ENCODE data around the gene MAMDC4. TPM values are rescaled to one million over a fixed set of nuclear protein-coding genes. Genes with fewer than 3 reads are reported as not detected.
A peak's percentile ranks its signal among the peaks of the same experiment; 100 is the strongest.

Gene MAMDC4
- total and polyA plus RNA-seq, 2 of the 13 experiments (the other 11 are each of a cell fraction or from before 2014, with no cell fraction given) = 6.0 to 6.8 TPM

DNA sequence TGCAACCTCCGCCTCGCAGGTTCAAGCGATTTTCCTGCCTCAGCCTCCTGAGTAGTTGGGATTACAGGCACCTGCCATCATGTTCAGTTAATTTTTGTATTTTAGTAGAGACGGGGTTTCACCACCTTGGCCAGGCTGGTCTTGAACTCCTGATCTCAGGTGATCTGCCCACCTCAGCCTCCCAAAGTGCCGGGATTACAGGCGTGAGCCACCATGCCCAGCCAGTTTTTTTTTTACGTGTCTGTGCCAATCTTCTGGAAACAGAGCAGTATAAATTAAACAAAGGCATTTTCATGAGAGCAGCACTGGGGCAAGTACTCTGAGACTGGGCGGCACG is 30.8 kb downstream of the MAMDC4 start (continued):
- TF ChIP-seq, protein P1, sequence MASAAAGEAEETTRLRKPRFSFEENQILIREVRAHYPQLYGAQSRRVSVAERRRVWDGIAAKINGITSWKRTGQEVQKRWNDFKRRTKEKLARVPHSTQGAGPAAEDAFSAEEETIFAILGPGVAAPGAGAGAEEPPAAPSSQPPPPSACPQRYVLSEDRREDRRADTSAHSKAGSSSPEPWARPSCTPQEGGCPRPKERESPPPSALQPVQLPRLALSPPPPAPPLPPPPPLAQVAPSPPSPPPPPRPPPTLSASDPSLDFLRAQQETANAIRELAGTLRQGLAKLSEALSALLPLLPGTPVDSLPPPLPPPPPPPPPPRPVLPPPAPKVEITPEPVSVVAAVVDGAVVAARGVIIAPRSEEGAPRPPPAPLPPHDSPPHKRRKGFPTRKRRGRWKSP (CRISPR knock-in tag; IDR thresholded peaks at IDR 0.05) = peak; percentile 6; the same call in 1 of the 2 replicates
- TF ChIP-seq ZNF746 (CRISPR knock-in tag; IDR thresholded peaks at IDR 0.05) = peak; percentile 3; the same call in 1 of the 2 replicates
- TF ChIP-seq ZNF335 (CRISPR knock-in tag; IDR thresholded peaks at IDR 0.05) = 0 out of 2 replicates have a peak, but pooled peaks have one; percentile 1
- 0 out of 2 replicates have a peak, but pooled peaks have one; percentile 61 for TF ChIP-seq ZNF543 (CRISPR knock-in tag; IDR thresholded peaks at IDR 0.05)
- TF ChIP-seq, protein P2, sequence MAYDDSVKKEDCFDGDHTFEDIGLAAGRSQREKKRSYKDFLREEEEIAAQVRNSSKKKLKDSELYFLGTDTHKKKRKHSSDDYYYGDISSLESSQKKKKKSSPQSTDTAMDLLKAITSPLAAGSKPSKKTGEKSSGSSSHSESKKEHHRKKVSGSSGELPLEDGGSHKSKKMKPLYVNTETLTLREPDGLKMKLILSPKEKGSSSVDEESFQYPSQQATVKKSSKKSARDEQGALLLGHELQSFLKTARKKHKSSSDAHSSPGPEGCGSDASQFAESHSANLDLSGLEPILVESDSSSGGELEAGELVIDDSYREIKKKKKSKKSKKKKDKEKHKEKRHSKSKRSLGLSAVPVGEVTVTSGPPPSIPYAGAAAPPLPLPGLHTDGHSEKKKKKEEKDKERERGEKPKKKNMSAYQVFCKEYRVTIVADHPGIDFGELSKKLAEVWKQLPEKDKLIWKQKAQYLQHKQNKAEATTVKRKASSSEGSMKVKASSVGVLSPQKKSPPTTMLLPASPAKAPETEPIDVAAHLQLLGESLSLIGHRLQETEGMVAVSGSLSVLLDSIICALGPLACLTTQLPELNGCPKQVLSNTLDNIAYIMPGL (CRISPR knock-in tag; IDR thresholded peaks at IDR 0.05; ENCODE audit: borderline replicate concordance in 1 of 2, low read depth in 1 of 2) = peak in 1 of 2 experiments; percentile 15; a peak in 2 of 4 replicates
- TF ChIP-seq ZNF816 (CRISPR knock-in tag; IDR thresholded peaks at IDR 0.05; ENCODE audit: borderline replicate concordance) = peak; percentile 22; the same call in 1 of the 2 replicates
- 0 out of 2 replicates have a peak, but pooled peaks have one; percentile 48 for TF ChIP-seq SALL1 (CRISPR knock-in tag; IDR thresholded peaks at IDR 0.05)
- TF ChIP-seq ZBTB7B (CRISPR knock-in tag; IDR thresholded peaks at IDR 0.05) = 0 out of 2 replicates have a peak, but pooled peaks have one; percentile 5
- TF ChIP-seq PAX8 (CRISPR knock-in tag; IDR thresholded peaks at IDR 0.05; ENCODE audit: borderline replicate concordance) = 0 out of 2 replicates have a peak, but pooled peaks have one; percentile 4
- TF ChIP-seq, protein P3, sequence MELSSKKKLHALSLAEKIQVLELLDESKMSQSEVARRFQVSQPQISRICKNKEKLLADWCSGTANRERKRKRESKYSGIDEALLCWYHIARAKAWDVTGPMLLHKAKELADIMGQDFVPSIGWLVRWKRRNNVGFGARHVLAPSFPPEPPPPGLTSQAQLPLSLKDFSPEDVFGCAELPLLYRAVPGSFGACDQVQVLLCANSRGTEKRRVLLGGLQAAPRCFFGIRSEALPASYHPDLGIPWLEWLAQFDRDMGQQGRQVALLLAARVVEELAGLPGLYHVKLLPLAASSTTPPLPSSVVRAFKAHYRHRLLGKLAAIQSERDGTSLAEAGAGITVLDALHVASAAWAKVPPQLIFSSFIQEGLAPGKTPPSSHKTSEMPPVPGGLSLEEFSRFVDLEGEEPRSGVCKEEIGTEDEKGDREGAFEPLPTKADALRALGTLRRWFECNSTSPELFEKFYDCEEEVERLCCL (CRISPR knock-in tag; IDR thresholded peaks at IDR 0.05; ENCODE audit: borderline replicate concordance) = 0 out of 2 replicates have a peak, but pooled peaks have one; percentile 10
